ENCODE data around the gene URGCP.
A peak's percentile ranks its signal among the peaks of the same experiment; 100 is the strongest.
"Not testable (repeated sequence)": the region's sequence is repeated elsewhere in the genome, so short reads cannot be mapped to it uniquely, and the experiment has no call there.

URGCP gene

GRCh38 chr7:43871064-43871463 lies 35.3 kb downstream of the URGCP start:
- DNase-seq = no peak

- DNase-seq = no peak
These were observed 36.1 kb downstream of the URGCP start for GRCh38 chr7:43870316-43870715.

GRCh38 chr7:43869867-43870240 lies 36.5 kb downstream of the URGCP start:
- no peak for DNase-seq

GRCh38 chr7:43869006-43869866 lies 37.2 kb downstream of the URGCP start, which contains the start of gene MRPS24:
MRPS24 (minus strand) TSS chr7:43869517; CDS start chr7:43869495, 22 bp downstream.
- peak; percentile 97 for DNase-seq

GRCh38 chr7:43868681-43869005 lies 37.8 kb downstream of the URGCP start:
- no peak for DNase-seq

- no peak for DNase-seq
These were observed 38.2 kb downstream of the URGCP start for GRCh38 chr7:43868181-43868580.

GRCh38 chr7:43865277-43865676 lies 41.1 kb downstream of the URGCP start:
- no peak for DNase-seq

- DNase-seq = no peak
These were observed 42.3 kb downstream of the URGCP start for GRCh38 chr7:43864126-43864525.

GRCh38 chr7:43856996-43857395 lies 49.4 kb downstream of the URGCP start:
- peak; percentile 41 for DNase-seq

- DNase-seq = no peak
These were observed 50.1 kb downstream of the URGCP start for GRCh38 chr7:43856316-43856715.

GRCh38 chr7:43855176-43855575 lies 51.2 kb downstream of the URGCP start:
- DNase-seq = no peak

- no peak for DNase-seq
These were observed 54.6 kb downstream of the URGCP start for GRCh38 chr7:43851805-43852204.

GRCh38 chr7:43850348-43851116 lies 55.9 kb downstream of the URGCP start:
- DNase-seq = no peak

GRCh38 chr7:43849047-43849446 lies 57.3 kb downstream of the URGCP start:
- DNase-seq = peak; percentile 62

- no peak for DNase-seq
These were observed 58.9 kb downstream of the URGCP start for GRCh38 chr7:43847496-43847895.

- no peak for DNase-seq
These were observed 61.7 kb downstream of the URGCP start for GRCh38 chr7:43844662-43845061.

GRCh38 chr7:43844257-43844656 lies 62.1 kb downstream of the URGCP start:
- DNase-seq = no peak

GRCh38 chr7:43843296-43843695 lies 63.1 kb downstream of the URGCP start:
- DNase-seq = peak; percentile 10

- peak; percentile 66 for DNase-seq
These were observed 68.2 kb downstream of the URGCP start for GRCh38 chr7:43838201-43838658.

- DNase-seq = no peak
These were observed 71.7 kb downstream of the URGCP start for GRCh38 chr7:43834463-43835251.

- not testable (repeated sequence) for DNase-seq
These were observed 75.5 kb downstream of the URGCP start for GRCh38 chr7:43830917-43831316.
